ENCODE measurements around the gene DCX.
"Not testable (repeated sequence)": the region's sequence is repeated elsewhere in the genome, so short reads cannot be mapped to it uniquely, and the experiment has no call there.

The DCX gene

DNA sequence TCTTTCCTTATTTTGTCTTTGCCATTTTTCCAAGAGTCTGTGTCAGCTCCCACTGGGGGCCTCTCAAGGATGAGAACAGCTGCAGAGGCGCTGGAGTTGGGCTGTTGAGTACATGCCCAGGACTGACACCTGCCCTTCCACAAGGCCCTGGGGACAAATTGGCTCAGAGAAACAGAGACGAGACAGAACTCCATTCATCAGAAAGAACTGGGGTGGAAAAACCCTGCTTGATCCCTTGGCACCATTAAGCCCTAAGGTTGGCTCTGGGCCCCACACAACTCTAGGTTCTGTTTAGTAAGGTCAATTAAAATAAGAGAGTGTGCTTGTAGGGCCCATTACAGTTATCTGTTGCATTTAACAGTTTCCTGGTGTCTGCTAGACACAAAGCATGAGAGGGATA lies 63.6 kb downstream of the DCX start:
- no peaks in the 10 kb centered on the region for H3K36me3 ChIP-seq
- TF ChIP-seq, protein P1, sequence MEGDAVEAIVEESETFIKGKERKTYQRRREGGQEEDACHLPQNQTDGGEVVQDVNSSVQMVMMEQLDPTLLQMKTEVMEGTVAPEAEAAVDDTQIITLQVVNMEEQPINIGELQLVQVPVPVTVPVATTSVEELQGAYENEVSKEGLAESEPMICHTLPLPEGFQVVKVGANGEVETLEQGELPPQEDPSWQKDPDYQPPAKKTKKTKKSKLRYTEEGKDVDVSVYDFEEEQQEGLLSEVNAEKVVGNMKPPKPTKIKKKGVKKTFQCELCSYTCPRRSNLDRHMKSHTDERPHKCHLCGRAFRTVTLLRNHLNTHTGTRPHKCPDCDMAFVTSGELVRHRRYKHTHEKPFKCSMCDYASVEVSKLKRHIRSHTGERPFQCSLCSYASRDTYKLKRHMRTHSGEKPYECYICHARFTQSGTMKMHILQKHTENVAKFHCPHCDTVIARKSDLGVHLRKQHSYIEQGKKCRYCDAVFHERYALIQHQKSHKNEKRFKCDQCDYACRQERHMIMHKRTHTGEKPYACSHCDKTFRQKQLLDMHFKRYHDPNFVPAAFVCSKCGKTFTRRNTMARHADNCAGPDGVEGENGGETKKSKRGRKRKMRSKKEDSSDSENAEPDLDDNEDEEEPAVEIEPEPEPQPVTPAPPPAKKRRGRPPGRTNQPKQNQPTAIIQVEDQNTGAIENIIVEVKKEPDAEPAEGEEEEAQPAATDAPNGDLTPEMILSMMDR (IDR thresholded peaks at IDR 0.05) = no peak
- H3K4me1 ChIP-seq (ENCODE audit: control insufficient read depth in 1 of 2, insufficient read depth in 1 of 2, low read depth in 1 of 2, low read length in 1 of 2) = no peaks in the 10 kb centered on the region
- no peak overlapping the region for H3K27ac ChIP-seq
- H3K4me3 ChIP-seq (ENCODE audit: low read depth in 1 of 2, low read length in 1 of 2) = no peak overlapping the region
- H3K27me3 ChIP-seq = no peaks in the 10 kb centered on the region
- H3K9me3 ChIP-seq = no peaks in the 10 kb centered on the region

- not testable (repeated sequence) for H3K4me3 ChIP-seq (ENCODE audit: low read depth in 1 of 2, low read length in 1 of 2); H3K4me1 ChIP-seq (ENCODE audit: control insufficient read depth in 1 of 2, insufficient read depth in 1 of 2, low read depth in 1 of 2, low read length in 1 of 2); H3K36me3 ChIP-seq; H3K27ac ChIP-seq; H3K9me3 ChIP-seq; H3K27me3 ChIP-seq
These were observed 65.8 kb downstream of the DCX start for GRCh38 chrX:111346150-111346549.

DNA sequence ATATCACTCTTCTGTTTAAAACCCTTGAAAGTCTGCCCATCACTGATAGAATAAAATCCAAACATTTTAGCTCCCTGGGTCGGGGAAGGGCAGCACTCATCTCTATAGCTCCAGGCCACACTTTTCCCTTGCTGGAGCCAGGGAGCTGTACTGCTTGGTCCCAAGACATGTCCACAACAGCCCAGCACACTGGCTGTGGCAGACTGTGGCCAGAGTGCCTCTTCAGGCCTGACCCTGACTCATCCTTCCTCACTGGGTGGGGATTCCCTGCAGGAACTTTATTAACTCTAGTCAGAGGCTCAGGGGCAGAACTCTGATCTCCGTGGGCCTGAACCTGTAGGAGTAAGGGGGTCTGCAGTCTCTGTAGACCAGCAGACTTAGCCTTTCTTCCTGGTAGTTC lies 71.9 kb downstream of the DCX start:
- Histone ChIP-seq H3K36me3 (no peaks in the 10 kb centered on the region), H3K9me3 (no peaks in the 10 kb centered on the region), H3K27me3 (no peaks in the 10 kb centered on the region), H3K4me3 (ENCODE audit: low read depth in 1 of 2, low read length in 1 of 2) (no peak overlapping the region), H3K27ac (no peak overlapping the region), H3K4me1 (ENCODE audit: control insufficient read depth in 1 of 2, insufficient read depth in 1 of 2, low read depth in 1 of 2, low read length in 1 of 2) (no peaks in the 10 kb centered on the region)
- TF ChIP-seq, protein P1 (IDR thresholded peaks at IDR 0.05) = no peak

DNA sequence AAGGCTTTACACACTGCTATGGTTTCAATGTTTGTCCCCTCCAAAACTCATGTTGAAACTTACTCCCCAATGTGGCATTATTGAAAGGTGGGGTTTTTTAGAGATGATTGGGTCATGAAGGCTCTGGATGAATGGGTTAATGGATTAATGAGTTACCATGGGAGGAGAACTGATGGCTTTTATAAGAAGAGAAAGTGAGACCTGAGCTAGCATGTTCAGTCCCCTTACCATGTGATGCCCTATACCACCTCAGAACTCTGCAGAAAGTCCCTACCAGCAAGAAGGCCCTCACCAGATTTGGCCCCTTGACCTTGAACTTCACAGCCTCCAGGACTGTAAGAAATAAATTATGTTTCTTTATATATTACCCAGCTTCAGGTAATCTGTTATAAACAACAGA lies 72.8 kb downstream of the DCX start:
- Histone ChIP-seq H3K27ac (no peak overlapping the region), H3K27me3 (no peaks in the 10 kb centered on the region), H3K4me1 (ENCODE audit: control insufficient read depth in 1 of 2, insufficient read depth in 1 of 2, low read depth in 1 of 2, low read length in 1 of 2) (no peaks in the 10 kb centered on the region), H3K36me3 (no peaks in the 10 kb centered on the region), H3K9me3 (no peaks in the 10 kb centered on the region), H3K4me3 (ENCODE audit: low read depth in 1 of 2, low read length in 1 of 2) (no peak overlapping the region)
- TF ChIP-seq, protein P1 (IDR thresholded peaks at IDR 0.05) = no peak

GRCh38 chrX:111338095-111338698 lies 73.8 kb downstream of the DCX start:
- TF ChIP-seq, protein P1 (IDR thresholded peaks at IDR 0.05) = no peak
- H3K4me3 ChIP-seq (ENCODE audit: low read depth in 1 of 2, low read length in 1 of 2) = no peak overlapping the region
- H3K9me3 ChIP-seq = no peaks in the 10 kb centered on the region
- no peaks in the 10 kb centered on the region for H3K36me3 ChIP-seq
- no peak overlapping the region for H3K27ac ChIP-seq
- H3K27me3 ChIP-seq = no peaks in the 10 kb centered on the region
- no peaks in the 10 kb centered on the region for H3K4me1 ChIP-seq (ENCODE audit: control insufficient read depth in 1 of 2, insufficient read depth in 1 of 2, low read depth in 1 of 2, low read length in 1 of 2)

- TF ChIP-seq, protein P1 (IDR thresholded peaks at IDR 0.05) = no peak
- H3K27me3 ChIP-seq = no peaks in the 10 kb centered on the region
- H3K36me3 ChIP-seq = no peaks in the 10 kb centered on the region
- no peak overlapping the region for H3K4me3 ChIP-seq (ENCODE audit: low read depth in 1 of 2, low read length in 1 of 2)
- H3K4me1 ChIP-seq (ENCODE audit: control insufficient read depth in 1 of 2, insufficient read depth in 1 of 2, low read depth in 1 of 2, low read length in 1 of 2) = no peaks in the 10 kb centered on the region
- H3K27ac ChIP-seq = no peak overlapping the region
- no peaks in the 10 kb centered on the region for H3K9me3 ChIP-seq
These were observed 74.8 kb downstream of the DCX start for GRCh38 chrX:111337067-111337637.
